IMR-90 (cell line): ENCODE data around the gene PAN3. TPM values are rescaled to one million over a fixed set of nuclear protein-coding genes. Genes with fewer than 3 reads are reported as not detected.

Experiments
- ATAC-seq: fragments of 200-7000 bp; cut with Tn5 transposase; 2 replicates; pipeline ENCODE4 v1.9.1; 2020; ENCODE audit warnings: low read depth, mild to moderate bottlenecking, moderate library complexity
- BruUV-seq: library from RNA; stranded (reverse); fragments of 400-500 nt; replicated peaks from 2 replicates; lab custom pipeline; 2021; lab: Mats Ljungman, UMichigan
- CTCF ChIA-PET: fragments of 300-600 bp; formaldehyde crosslinking; extraction: SDS; loops from one replicate; lab custom pipeline; 2021; ENCODE audit warnings: antibody characterized with exemption; lab: Yijun Ruan, JAX
- POLR2A ChIA-PET: fragments of 300-600 bp; sonication (Branson Sonifier 250); formaldehyde crosslinking; loops from one replicate; lab custom pipeline; 2022; ENCODE audit warnings: antibody characterized with exemption; ENCODE audit not compliant: unreplicated experiment; lab: Charles Lee
- DNase-seq: peaks from one replicate; pipeline ENCODE4 v3.0.0; 2013
- H2AFZ ChIP-seq: replicated peaks from 2 replicates; pipeline ENCODE3; 2013; ENCODE audit warnings: low read length, mild to moderate bottlenecking; ENCODE audit not compliant: poor library complexity
- H2AK5ac ChIP-seq: 2 replicates; pipeline ENCODE4 v1.6.1; 2013; ENCODE audit warnings: low read depth, low read length, inconsistent platforms
- H2AK9ac ChIP-seq: replicated peaks from 2 replicates; pipeline ENCODE3; 2013; ENCODE audit warnings: mild to moderate bottlenecking, low read depth, low read length, moderate library complexity; ENCODE audit not compliant: poor library complexity
- H2BK120ac ChIP-seq: 2 replicates; pipeline ENCODE4 v1.6.1; 2013; ENCODE audit warnings: low read depth, low read length, inconsistent platforms
- H2BK15ac ChIP-seq: 3 replicates; pipeline ENCODE4 v1.6.1; 2013; ENCODE audit warnings: low read depth, low read length, inconsistent platforms
- H2BK20ac ChIP-seq: 2 replicates; pipeline ENCODE4 v1.6.1; 2013; ENCODE audit warnings: low read depth, mild to moderate bottlenecking, inconsistent platforms, low read length, moderate library complexity
- H2BK5ac ChIP-seq: 2 replicates; pipeline ENCODE4 v1.6.1; 2013; ENCODE audit warnings: mild to moderate bottlenecking, low read depth, low read length, inconsistent platforms; ENCODE audit not compliant: poor library complexity, severe bottlenecking
- H3K14ac ChIP-seq: replicated peaks from 2 replicates; pipeline ENCODE4 v1.6.1; 2013; ENCODE audit warnings: low read depth, low read length, inconsistent platforms
- H3K18ac ChIP-seq: 2 replicates; pipeline ENCODE4 v1.6.1; 2013; ENCODE audit warnings: low read depth, low read length, control low read depth
- H3K23ac ChIP-seq: 2 replicates; pipeline ENCODE4 v1.6.1; 2013; ENCODE audit warnings: low read depth, low read length, inconsistent platforms
- H3K27ac ChIP-seq: 2 replicates; pipeline ENCODE4 v1.5.1; 2013; ENCODE audit warnings: mild to moderate bottlenecking, control low read depth, low read length; ENCODE audit not compliant: insufficient read depth
- H3K27me3 ChIP-seq: 2 replicates; pipeline ENCODE4 v1.6.1; 2013; ENCODE audit warnings: low read length; ENCODE audit not compliant: control insufficient read depth, insufficient read depth
- H3K36me3 ChIP-seq: 2 replicates; pipeline ENCODE4 v1.6.1; 2013; ENCODE audit warnings: low read length, mixed read lengths; ENCODE audit not compliant: control insufficient read depth, insufficient read depth
- H3K4ac ChIP-seq: 2 replicates; pipeline ENCODE4 v1.6.1; 2013; ENCODE audit warnings: low read depth, low read length, inconsistent platforms
- H3K4me1 ChIP-seq: 2 replicates; pipeline ENCODE4 v1.6.1; 2013; ENCODE audit warnings: low read length, mixed read lengths; ENCODE audit not compliant: control insufficient read depth, insufficient read depth
- H3K4me2 ChIP-seq: 2 replicates; pipeline ENCODE4 v1.6.1; 2013; ENCODE audit warnings: low read depth, mild to moderate bottlenecking, control low read depth, low read length, moderate library complexity
- H3K4me3 ChIP-seq: 2 replicates; pipeline ENCODE4 v1.5.1; 2013; ENCODE audit warnings: low read depth, mild to moderate bottlenecking, control low read depth, low read length, moderate library complexity; ENCODE audit not compliant: insufficient read depth
- H3K56ac ChIP-seq: 2 replicates; pipeline ENCODE4 v1.6.1; 2013; ENCODE audit warnings: low read length, inconsistent platforms; ENCODE audit not compliant: insufficient read depth; ENCODE audit errors: extremely low read depth
- H3K79me1 ChIP-seq, 2 experiments: 2 replicates each; pipeline ENCODE4 v1.6.1; 2013; ENCODE audit warnings: low read length in 2 of 2, inconsistent platforms in 1 of 2, low read depth in 1 of 2
- H3K9ac ChIP-seq: 2 replicates; pipeline ENCODE4 v1.6.1; 2013; ENCODE audit warnings: low read depth, low read length, control low read depth
- H3K9me1 ChIP-seq: 2 replicates; pipeline ENCODE4 v1.6.1; 2013; ENCODE audit warnings: low read length, inconsistent platforms; ENCODE audit not compliant: insufficient read depth
- H3K9me3 ChIP-seq: 2 replicates; pipeline ENCODE4 v1.6.1; 2013; ENCODE audit warnings: low read length; ENCODE audit not compliant: control insufficient read depth, insufficient read depth
- H4K20me1 ChIP-seq: 2 replicates; pipeline ENCODE4 v1.6.1; 2013; ENCODE audit warnings: low read length, inconsistent platforms; ENCODE audit not compliant: insufficient read depth
- H4K5ac ChIP-seq: 2 replicates; pipeline ENCODE4 v1.6.1; 2013; ENCODE audit warnings: mild to moderate bottlenecking, low read depth, low read length, control low read depth
- H4K8ac ChIP-seq, 2 experiments: 2 replicates each; pipeline ENCODE4 v1.6.1; 2013; ENCODE audit warnings: low read depth in 2 of 2, low read length in 2 of 2, control low read depth in 1 of 2, inconsistent platforms in 1 of 2
- H4K91ac ChIP-seq: 2 replicates; pipeline ENCODE4 v1.6.1; 2013; ENCODE audit warnings: low read depth, low read length, inconsistent platforms; ENCODE audit not compliant: insufficient read depth
- MXI1 ChIP-seq: IDR thresholded peaks from 2 replicates; pipeline ENCODE4 v1.6.1; 2012; ENCODE audit warnings: low read depth, mild to moderate bottlenecking, low read length, moderate library complexity, borderline replicate concordance
- dilution Hi-C: fragments of 300-500 bp; cut with HindIII; formaldehyde crosslinking; loops from one replicate; pipeline ENCODE4 v1.14.3; 2018; ENCODE audit warnings: low sequenced_read_pairs; ENCODE audit not compliant: unreplicated experiment
- in situ Hi-C: fragments of 300-500 bp; cut with MboI; formaldehyde crosslinking; loops from 3 replicates; pipeline ENCODE4 v1.14.3; 2019; ENCODE audit warnings: low sequenced_read_pairs, inconsistent platforms, mixed read lengths
- intact Hi-C: fragments of 100-400 bp; cut with micrococcal nuclease; formaldehyde crosslinking; loops from 2 replicates; pipeline ENCODE4 v1.10.0; 2022
- polyA plus RNA-seq, 3 experiments: library from polyadenylated mRNA; depleted of rRNA; stranded (reverse); fragments of >200 nt; gene quantifications; 2 replicates each; pipeline ENCODE4 v1.2.3, GENCODE V29; 2012; ENCODE audit warnings: low replicate concordance in 1 of 3
- total RNA-seq: library from RNA; depleted of rRNA; stranded (reverse); fragments of >200 nt; gene quantifications from 2 replicates; pipeline ENCODE4 v1.2.3, GENCODE V29; 2012

PAN3 gene
- total and polyA plus RNA-seq, 2 of the 4 experiments (the other 2 are of a cell fraction), result 6.6 to 15.1 TPM

DNA sequence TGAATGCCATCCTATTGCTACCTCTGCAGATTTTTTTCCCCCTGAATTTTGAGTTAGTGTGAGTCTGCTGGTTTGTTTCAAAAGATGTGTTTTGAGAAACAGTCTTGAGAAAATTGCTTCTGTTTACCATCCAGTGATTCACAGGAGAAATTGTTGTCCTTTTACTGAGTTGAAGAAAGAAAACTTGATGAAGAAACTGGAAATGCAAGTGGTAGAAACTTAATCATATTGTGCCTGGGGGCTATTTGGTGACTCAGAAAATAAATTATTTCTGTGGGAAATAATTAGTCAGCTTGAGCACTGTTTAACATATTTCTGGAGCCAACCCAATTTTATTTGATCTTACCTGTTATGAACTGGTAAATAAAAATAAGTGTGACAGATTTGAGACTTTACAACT lies 35.4 kb downstream of the PAN3 start:
- H3K4me3 ChIP-seq, result no peak overlapping the region
- H3K9me3 ChIP-seq, result no peaks in the 10 kb centered on the region
- 0 out of 2 replicates have a peak, but pooled peaks cover 3% of the 10 kb centered on the region for H3K36me3 ChIP-seq
- peaks cover 2% of the 10 kb centered on the region; the same call in 1 of the 2 replicates for H3K4me1 ChIP-seq
- H4K5ac ChIP-seq, result no peak overlapping the region
- no TSS peak for BruUV-seq
- no peak overlapping the region for H2AFZ ChIP-seq
- no peak overlapping the region for H3K9ac ChIP-seq
- no peak overlapping the region for H2BK120ac ChIP-seq
- H3K14ac ChIP-seq, result no peak overlapping the region
- H2BK15ac ChIP-seq, result no peak overlapping the region
- H3K18ac ChIP-seq, result no peak overlapping the region
- no peak overlapping the region for H2BK5ac ChIP-seq
- dilution Hi-C loops (no loop called here), intact Hi-C loops (no loop called here), in situ Hi-C loops (no loop called here)
- ATAC-seq (no peak), DNase-seq (no peak)
- ChIA-PET CTCF (no interaction called here), POLR2A (no interaction called here)
- no peaks in the 10 kb centered on the region; the same call in 1 of the 2 replicates for H4K20me1 ChIP-seq
- H2AK9ac ChIP-seq, result no peak overlapping the region
- H3K27me3 ChIP-seq, result no peaks in the 10 kb centered on the region
- H2BK20ac ChIP-seq, result no peak overlapping the region
- no peak overlapping the region for H4K8ac ChIP-seq
- no peak overlapping the region for H4K91ac ChIP-seq
- H3K4ac ChIP-seq, result no peak overlapping the region
- no peak overlapping the region for H3K4me2 ChIP-seq
- no peak overlapping the region for H3K56ac ChIP-seq
- peaks cover 4% of the 10 kb centered on the region; the same call in 1 of the 2 replicates for H3K9me1 ChIP-seq
- no peak overlapping the region for H3K23ac ChIP-seq
- H3K79me1 ChIP-seq, result peaks cover 26 to 48% of the 10 kb centered on the region in 2 experiments
- H3K27ac ChIP-seq, result no peak overlapping the region
- TF ChIP-seq MXI1, result no peak
- H2AK5ac ChIP-seq, result no peak overlapping the region
